ENCODE results near the gene IMMP2L. TPM values are rescaled to one million over a fixed set of nuclear protein-coding genes. Genes with fewer than 3 reads are reported as not detected.

IMMP2L gene
- total RNA-seq, 1 experiment from 2014 or later = 226 TPM

- DNase-seq (ENCODE audit: low read depth) = no peak
- in situ Hi-C loops (cut with HindIII; ENCODE audit: low pct_unique_long_range_greater_than_20kb, low sequenced_read_pairs) = no loop called here
These were observed 1.8 kb upstream of the IMMP2L start for GRCh38 chr7:111564078-111564477.

GRCh38 chr7:111561654-111561903, 713 bp downstream of the IMMP2L start:
- in situ Hi-C loops (cut with HindIII; ENCODE audit: low pct_unique_long_range_greater_than_20kb, low sequenced_read_pairs) = no loop called here
- no peak for DNase-seq (ENCODE audit: low read depth)

GRCh38 chr7:111560773-111561653, 1.3 kb downstream of the IMMP2L start:
- DNase-seq (ENCODE audit: low read depth) = peak; percentile 32
- in situ Hi-C loops (cut with HindIII; ENCODE audit: low pct_unique_long_range_greater_than_20kb, low sequenced_read_pairs) = no loop called here

- no peak for DNase-seq (ENCODE audit: low read depth)
- in situ Hi-C loops (cut with HindIII; ENCODE audit: low pct_unique_long_range_greater_than_20kb, low sequenced_read_pairs) = no loop called here
These were observed 3.3 kb downstream of the IMMP2L start for GRCh38 chr7:111558991-111559390.

GRCh38 chr7:111556977-111557376, 5.3 kb downstream of the IMMP2L start:
- in situ Hi-C loops (cut with HindIII; ENCODE audit: low pct_unique_long_range_greater_than_20kb, low sequenced_read_pairs) = no loop called here
- DNase-seq (ENCODE audit: low read depth) = no peak

- in situ Hi-C loops (cut with HindIII; ENCODE audit: low pct_unique_long_range_greater_than_20kb, low sequenced_read_pairs) = no loop called here
- no peak for DNase-seq (ENCODE audit: low read depth)
These were observed 8.2 kb downstream of the IMMP2L start for GRCh38 chr7:111554086-111554485.

- DNase-seq (ENCODE audit: low read depth) = no peak
- in situ Hi-C loops (cut with HindIII; ENCODE audit: low pct_unique_long_range_greater_than_20kb, low sequenced_read_pairs) = no loop called here
These were observed 21.2 kb downstream of the IMMP2L start for GRCh38 chr7:111541067-111541466.

GRCh38 chr7:111540199-111540815, 22.0 kb downstream of the IMMP2L start:
- in situ Hi-C loops (cut with HindIII; ENCODE audit: low pct_unique_long_range_greater_than_20kb, low sequenced_read_pairs) = no loop called here
- no peak for DNase-seq (ENCODE audit: low read depth)

GRCh38 chr7:111537134-111537533, 25.2 kb downstream of the IMMP2L start:
- in situ Hi-C loops (cut with HindIII; ENCODE audit: low pct_unique_long_range_greater_than_20kb, low sequenced_read_pairs) = no loop called here
- DNase-seq (ENCODE audit: low read depth) = no peak

- no peak for DNase-seq (ENCODE audit: low read depth)
- in situ Hi-C loops (cut with HindIII; ENCODE audit: low pct_unique_long_range_greater_than_20kb, low sequenced_read_pairs) = no loop called here
These were observed 27.0 kb downstream of the IMMP2L start for GRCh38 chr7:111535142-111535870.

GRCh38 chr7:111532625-111533024, 29.7 kb downstream of the IMMP2L start:
- DNase-seq (ENCODE audit: low read depth) = no peak
- in situ Hi-C loops (cut with HindIII; ENCODE audit: low pct_unique_long_range_greater_than_20kb, low sequenced_read_pairs) = no loop called here

- DNase-seq (ENCODE audit: low read depth) = no peak
- in situ Hi-C loops (cut with HindIII; ENCODE audit: low pct_unique_long_range_greater_than_20kb, low sequenced_read_pairs) = no loop called here
These were observed 30.3 kb downstream of the IMMP2L start for GRCh38 chr7:111531993-111532392.

GRCh38 chr7:111530356-111530668, 32.0 kb downstream of the IMMP2L start:
- in situ Hi-C loops (cut with HindIII; ENCODE audit: low pct_unique_long_range_greater_than_20kb, low sequenced_read_pairs) = no loop called here
- no peak for DNase-seq (ENCODE audit: low read depth)

GRCh38 chr7:111529507-111530355, 32.6 kb downstream of the IMMP2L start:
- DNase-seq (ENCODE audit: low read depth) = no peak
- in situ Hi-C loops (cut with HindIII; ENCODE audit: low pct_unique_long_range_greater_than_20kb, low sequenced_read_pairs) = no loop called here

- DNase-seq (ENCODE audit: low read depth) = no peak
- in situ Hi-C loops (cut with HindIII; ENCODE audit: low pct_unique_long_range_greater_than_20kb, low sequenced_read_pairs) = no loop called here
These were observed 34.0 kb downstream of the IMMP2L start for GRCh38 chr7:111528331-111528730.

- DNase-seq (ENCODE audit: low read depth) = no peak
- in situ Hi-C loops (cut with HindIII; ENCODE audit: low pct_unique_long_range_greater_than_20kb, low sequenced_read_pairs) = no loop called here
These were observed 34.7 kb downstream of the IMMP2L start for GRCh38 chr7:111527545-111527944.

- in situ Hi-C loops (cut with HindIII; ENCODE audit: low pct_unique_long_range_greater_than_20kb, low sequenced_read_pairs) = no loop called here
- no peak for DNase-seq (ENCODE audit: low read depth)
These were observed 37.2 kb downstream of the IMMP2L start for GRCh38 chr7:111525100-111525499.

GRCh38 chr7:111521660-111522059, 40.6 kb downstream of the IMMP2L start:
- in situ Hi-C loops (cut with HindIII; ENCODE audit: low pct_unique_long_range_greater_than_20kb, low sequenced_read_pairs) = no loop called here
- DNase-seq (ENCODE audit: low read depth) = no peak

GRCh38 chr7:111518264-111518663, 44.0 kb downstream of the IMMP2L start:
- no peak for DNase-seq (ENCODE audit: low read depth)
- in situ Hi-C loops (cut with HindIII; ENCODE audit: low pct_unique_long_range_greater_than_20kb, low sequenced_read_pairs) = no loop called here
